Duodenal mucosa (tissue), 2 donors: Measurements from ENCODE around the gene RALGAPA1.
A peak's percentile ranks its signal among the peaks of the same experiment; 100 is the strongest.
"Not testable (repeated sequence)": the region's sequence is repeated elsewhere in the genome, so short reads cannot be mapped to it uniquely, and the experiment has no call there.

Experiments
- H3K27ac ChIP-seq: one replicate; pipeline ENCODE4 v1.7.0; 2013; ENCODE audit warnings: low read depth, low read length
- H3K27me3 ChIP-seq, 2 donors: one replicate each; pipeline ENCODE4 v1.7.0; 2013; ENCODE audit warnings: low read length in 2 of 2, control low read depth in 1 of 2; ENCODE audit not compliant: insufficient read depth in 2 of 2, control insufficient read depth in 1 of 2
- H3K36me3 ChIP-seq, 2 donors: one replicate each; pipeline ENCODE4 v1.7.0; 2013; ENCODE audit warnings: low read length in 2 of 2, control low read depth in 1 of 2; ENCODE audit not compliant: insufficient read depth in 2 of 2, control insufficient read depth in 1 of 2
- H3K4me1 ChIP-seq, 2 donors: one replicate each; pipeline ENCODE4 v1.7.0; 2013; ENCODE audit warnings: low read length in 2 of 2, control low read depth in 1 of 2; ENCODE audit not compliant: insufficient read depth in 2 of 2, control insufficient read depth in 1 of 2
- H3K4me3 ChIP-seq, 2 donors: one replicate each; pipeline ENCODE4 v1.7.0; 2013; ENCODE audit warnings: low read length in 2 of 2, low read depth in 1 of 2
- H3K9ac ChIP-seq, 2 donors: one replicate each; pipeline ENCODE4 v1.7.0; 2013; ENCODE audit warnings: low read length in 2 of 2, low read depth in 1 of 2
- H3K9me3 ChIP-seq, 2 donors: one replicate each; pipeline ENCODE4 v1.7.0; 2013; ENCODE audit warnings: low read length in 2 of 2, control low read depth in 1 of 2; ENCODE audit not compliant: control insufficient read depth in 1 of 2

Gene RALGAPA1

GRCh38 chr14:35808638-35809563 lies at the start of gene RALGAPA1:
TSS of gene RALGAPA1 (minus strand) at chr14:35809295. CDS start at chr14:35808835, 460 bp downstream.
- Histone ChIP-seq H3K9ac (peak within 1 kb of the TSS; percentile 75 to 81), H3K27ac (peak within 1 kb of the TSS; percentile 79), H3K4me3 (peak within 1 kb of the TSS; percentile 83 to 87), H3K4me1 (peaks cover 13 to 18% of the 10 kb centered on the region in 2 donors)
- not testable (repeated sequence) for H3K27me3 ChIP-seq, H3K36me3 ChIP-seq, H3K9me3 ChIP-seq

GRCh38 chr14:35858521-35859209 lies 49.6 kb upstream of the RALGAPA1 start:
- H3K9ac ChIP-seq = no peak overlapping the region
- H3K27ac ChIP-seq = no peak overlapping the region

GRCh38 chr14:35855876-35856481 lies 46.9 kb upstream of the RALGAPA1 start:
- H3K27me3 ChIP-seq = no peaks in the 10 kb centered on the region
- peaks cover 0 to 4% of the 10 kb centered on the region in 2 donors for H3K36me3 ChIP-seq
- H3K4me1 ChIP-seq = peaks cover 0 to 5% of the 10 kb centered on the region in 2 donors
- no peak overlapping the region for H3K9ac ChIP-seq
- H3K9me3 ChIP-seq = peaks cover 0 to 9% of the 10 kb centered on the region in 2 donors
- H3K4me3 ChIP-seq = no peak overlapping the region
- H3K27ac ChIP-seq = no peak overlapping the region

More at GRCh38 chr14:35858521-35859209, 49.6 kb upstream of the RALGAPA1 start:
- no peaks in the 10 kb centered on the region for H3K9me3 ChIP-seq
- peaks cover 0 to 5% of the 10 kb centered on the region in 2 donors for H3K4me1 ChIP-seq
- peaks cover 2 to 15% of the 10 kb centered on the region in 2 donors for H3K36me3 ChIP-seq
- no peaks in the 10 kb centered on the region for H3K27me3 ChIP-seq
- no peak overlapping the region for H3K4me3 ChIP-seq

GRCh38 chr14:35854696-35855270 lies 45.7 kb upstream of the RALGAPA1 start:
- H3K27me3 ChIP-seq = no peaks in the 10 kb centered on the region

GRCh38 chr14:35853225-35853624 lies 44.1 kb upstream of the RALGAPA1 start:
- H3K27ac ChIP-seq = no peak overlapping the region
- no peak overlapping the region for H3K4me3 ChIP-seq
- no peaks in the 10 kb centered on the region for H3K27me3 ChIP-seq
- H3K36me3 ChIP-seq = peaks cover 0 to 4% of the 10 kb centered on the region in 2 donors
- H3K4me1 ChIP-seq = peaks cover 0 to 5% of the 10 kb centered on the region in 2 donors
- H3K9ac ChIP-seq = no peak overlapping the region
- H3K9me3 ChIP-seq = peaks cover 0 to 9% of the 10 kb centered on the region in 2 donors

More at GRCh38 chr14:35854696-35855270, 45.7 kb upstream of the RALGAPA1 start:
- Histone ChIP-seq H3K9ac (no peak overlapping the region), H3K4me3 (no peak overlapping the region), H3K4me1 (peaks cover 0 to 5% of the 10 kb centered on the region in 2 donors), H3K9me3 (peaks cover 0 to 9% of the 10 kb centered on the region in 2 donors), H3K36me3 (peaks cover 0 to 4% of the 10 kb centered on the region in 2 donors), H3K27ac (no peak overlapping the region)

GRCh38 chr14:35851823-35852222 lies 42.7 kb upstream of the RALGAPA1 start:
- H3K27me3 ChIP-seq = no peaks in the 10 kb centered on the region
- H3K4me1 ChIP-seq = peaks cover 0 to 5% of the 10 kb centered on the region in 2 donors
- H3K9ac ChIP-seq = no peak overlapping the region
- H3K9me3 ChIP-seq = peaks cover 0 to 9% of the 10 kb centered on the region in 2 donors
- no peak overlapping the region for H3K4me3 ChIP-seq
- no peak overlapping the region for H3K27ac ChIP-seq
- peaks cover 0 to 4% of the 10 kb centered on the region in 2 donors for H3K36me3 ChIP-seq

- Histone ChIP-seq H3K4me1 (no peaks in the 10 kb centered on the region), H3K9ac (no peak overlapping the region), H3K27me3 (no peaks in the 10 kb centered on the region), H3K9me3 (peaks cover 0 to 9% of the 10 kb centered on the region in 2 donors), H3K4me3 (no peak overlapping the region), H3K27ac (no peak overlapping the region), H3K36me3 (peaks cover 0 to 8% of the 10 kb centered on the region in 2 donors)
Observed at GRCh38 chr14:35849122-35849521, 40.0 kb upstream of the RALGAPA1 start.

- no peaks in the 10 kb centered on the region for H3K4me1 ChIP-seq
- peaks cover 0 to 14% of the 10 kb centered on the region in 2 donors for H3K36me3 ChIP-seq
- H3K27me3 ChIP-seq = no peaks in the 10 kb centered on the region
- H3K27ac ChIP-seq = no peak overlapping the region
- H3K4me3 ChIP-seq = no peak overlapping the region
- H3K9ac ChIP-seq = no peak overlapping the region
- H3K9me3 ChIP-seq = peaks cover 4 to 9% of the 10 kb centered on the region in 2 donors
Observed at GRCh38 chr14:35847636-35848035, 38.5 kb upstream of the RALGAPA1 start.

- H3K27me3 ChIP-seq = no peaks in the 10 kb centered on the region
- H3K4me3 ChIP-seq = no peak overlapping the region
- peaks cover 0 to 4% of the 10 kb centered on the region in 2 donors for H3K9me3 ChIP-seq
- peaks cover 0 to 19% of the 10 kb centered on the region in 2 donors for H3K36me3 ChIP-seq
- H3K4me1 ChIP-seq = no peaks in the 10 kb centered on the region
- no peak overlapping the region for H3K9ac ChIP-seq
- no peak overlapping the region for H3K27ac ChIP-seq
Observed at GRCh38 chr14:35844494-35844893, 35.4 kb upstream of the RALGAPA1 start.
